ENCODE results near the gene MCF2L2.

The MCF2L2 gene

GRCh38 chr3:183163563-183163962 is 264.9 kb downstream of the MCF2L2 start:
- no peak overlapping the region for H3K27ac ChIP-seq
- TF ChIP-seq CTCF (IDR thresholded peaks at IDR 0.05) (no peak), ZFX (IDR thresholded peaks at IDR 0.05; ENCODE audit: borderline replicate concordance) (no peak)

- no peak overlapping the region for H3K27ac ChIP-seq
- no peak for TF ChIP-seq ZFX (IDR thresholded peaks at IDR 0.05; ENCODE audit: borderline replicate concordance)
- no peak for TF ChIP-seq CTCF (IDR thresholded peaks at IDR 0.05)
These were observed 266.7 kb downstream of the MCF2L2 start for GRCh38 chr3:183161552-183162336.

GRCh38 chr3:183160616-183161015 is 267.8 kb downstream of the MCF2L2 start:
- no peak for TF ChIP-seq ZFX (IDR thresholded peaks at IDR 0.05; ENCODE audit: borderline replicate concordance)
- TF ChIP-seq CTCF (IDR thresholded peaks at IDR 0.05), result no peak
- H3K27ac ChIP-seq, result no peak overlapping the region

GRCh38 chr3:183159333-183159732 is 269.1 kb downstream of the MCF2L2 start:
- TF ChIP-seq ZFX (IDR thresholded peaks at IDR 0.05; ENCODE audit: borderline replicate concordance) (no peak), CTCF (IDR thresholded peaks at IDR 0.05) (0 out of 2 replicates have a peak, but pooled peaks have one; percentile 10)
- no peak overlapping the region for H3K27ac ChIP-seq

GRCh38 chr3:183158551-183159006 is 269.8 kb downstream of the MCF2L2 start:
- H3K27ac ChIP-seq, result no peak overlapping the region
- TF ChIP-seq ZFX (IDR thresholded peaks at IDR 0.05; ENCODE audit: borderline replicate concordance), result no peak
- TF ChIP-seq CTCF (IDR thresholded peaks at IDR 0.05), result no peak

- TF ChIP-seq ZFX (IDR thresholded peaks at IDR 0.05; ENCODE audit: borderline replicate concordance) (no peak), CTCF (IDR thresholded peaks at IDR 0.05) (no peak)
- no peak overlapping the region for H3K27ac ChIP-seq
These were observed 270.3 kb downstream of the MCF2L2 start for GRCh38 chr3:183158113-183158512.

- no peak overlapping the region for H3K27ac ChIP-seq
- TF ChIP-seq ZFX (IDR thresholded peaks at IDR 0.05; ENCODE audit: borderline replicate concordance) (no peak), CTCF (IDR thresholded peaks at IDR 0.05) (no peak)
These were observed 272.2 kb downstream of the MCF2L2 start for GRCh38 chr3:183156266-183156665.

Measured in 22Rv1 (cell line).